GM21576 (cell line): ENCODE results near the gene FIZ1.
"Not testable (repeated sequence)": the region's sequence is repeated elsewhere in the genome, so short reads cannot be mapped to it uniquely, and the experiment has no call there.

Experiments
- ATAC-seq: cut with Tn5 transposase; IDR thresholded peaks from one replicate; pipeline ENCODE4 v1.9.1; 2021; ENCODE audit warnings: mild to moderate bottlenecking, moderate library complexity; ENCODE audit not compliant: unreplicated experiment

FIZ1 gene

DNA sequence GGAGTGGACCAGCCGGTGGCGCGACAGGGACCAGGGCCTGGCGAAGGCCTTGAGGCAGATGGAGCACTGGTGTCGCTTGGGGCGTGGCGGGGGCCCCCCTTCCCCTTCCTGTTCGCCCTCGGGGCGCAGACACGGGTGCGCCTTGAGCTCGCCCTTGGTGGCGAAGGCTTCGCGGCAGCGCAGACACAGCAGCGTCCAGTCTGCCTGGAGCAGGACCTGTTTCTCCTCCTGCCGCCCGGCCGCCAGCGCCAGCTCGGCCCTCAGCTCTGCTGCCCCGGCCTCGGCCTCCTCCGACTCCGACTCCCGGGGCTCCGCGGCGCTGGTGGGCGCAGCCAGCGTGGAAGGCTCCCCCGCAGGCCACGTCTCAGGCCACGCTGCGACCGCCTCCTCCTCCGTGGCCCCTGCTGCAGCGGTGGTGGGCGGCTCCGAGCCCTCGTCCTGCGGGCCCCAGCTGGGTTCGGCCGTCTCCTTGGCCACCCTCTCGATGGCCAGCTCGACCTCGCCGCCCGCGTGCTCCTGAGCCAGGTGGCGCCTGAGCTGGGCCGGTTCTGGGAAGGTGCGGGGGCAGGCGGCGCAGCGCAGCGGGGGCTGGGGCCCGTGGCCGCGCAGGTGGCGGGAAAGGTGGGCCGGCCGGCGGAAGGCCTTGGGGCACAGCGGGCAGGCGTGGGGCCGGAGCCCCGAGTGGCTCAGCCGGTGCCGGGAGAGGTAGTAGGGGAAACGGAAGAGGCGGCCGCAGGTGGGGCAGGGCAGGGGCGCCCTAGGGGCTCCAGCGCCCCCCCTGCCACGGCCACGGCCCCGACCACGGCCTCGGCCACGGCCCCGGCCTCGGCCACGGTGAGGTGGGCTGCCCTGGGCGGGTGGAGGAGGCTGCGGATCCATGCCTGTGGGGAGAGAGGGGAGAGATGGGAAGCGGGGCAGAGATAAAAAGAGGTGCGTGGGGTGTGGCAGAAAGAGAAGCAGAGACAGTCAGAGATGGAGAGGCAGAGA lies 20.3 kb downstream of the FIZ1 start:
- no peak for ATAC-seq

DNA sequence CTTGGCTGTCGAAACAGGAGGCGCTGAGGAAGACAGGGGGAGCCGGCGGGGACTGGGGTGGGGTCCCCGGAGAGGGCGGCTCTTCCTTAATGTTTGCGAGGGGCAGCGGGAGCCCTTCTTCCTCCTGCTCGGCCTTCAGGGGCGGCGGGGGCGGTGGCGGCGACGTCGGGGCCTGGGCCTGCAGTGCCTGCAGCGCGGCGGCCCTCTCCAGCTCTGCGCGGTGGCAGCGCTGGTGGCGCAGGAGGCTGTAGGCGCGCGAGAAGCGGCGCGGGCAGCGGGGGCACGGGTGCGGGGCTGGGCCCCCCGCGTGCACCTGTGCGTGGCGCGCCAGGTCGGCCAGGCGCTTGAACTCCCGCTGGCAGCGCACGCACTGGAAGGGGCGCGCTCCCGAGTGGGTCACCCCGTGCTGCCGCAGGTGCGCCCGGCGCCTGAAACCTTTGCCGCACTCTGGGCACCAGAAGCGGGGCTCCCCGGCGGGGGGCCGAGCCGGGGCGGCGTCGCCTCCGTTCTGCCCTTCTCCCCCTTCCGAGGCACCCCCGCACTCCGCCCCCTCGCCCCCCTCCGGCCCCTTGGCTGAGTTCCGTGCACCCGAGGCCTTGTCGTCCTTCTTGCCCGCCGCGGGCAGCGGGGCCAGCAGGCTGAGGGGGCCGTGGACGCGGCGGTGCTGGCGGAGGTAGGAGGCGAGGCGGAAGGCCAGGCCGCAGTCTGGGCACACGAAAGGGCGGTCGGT lies 21.1 kb downstream of the FIZ1 start:
- ATAC-seq = no peak

DNA sequence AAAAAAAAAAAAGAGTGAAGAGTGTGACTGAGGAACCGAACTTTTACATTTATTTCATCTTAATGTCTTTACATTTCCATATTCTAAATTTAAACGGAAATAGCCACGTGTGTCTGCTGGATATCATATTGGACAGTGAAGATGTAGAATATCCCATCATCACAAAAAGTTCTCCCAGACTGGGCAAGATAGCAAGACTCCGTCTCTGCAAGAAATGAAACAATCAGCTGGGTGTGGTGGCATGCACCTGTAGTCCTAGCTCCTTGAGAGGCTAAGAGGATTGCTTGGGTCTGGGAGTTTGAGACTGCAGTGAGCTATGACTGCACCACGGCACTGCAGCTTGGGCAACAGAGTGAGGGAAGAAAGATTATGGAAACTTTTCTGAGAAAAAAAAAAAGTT lies 22.6 kb downstream of the FIZ1 start:
- no peak for ATAC-seq

DNA sequence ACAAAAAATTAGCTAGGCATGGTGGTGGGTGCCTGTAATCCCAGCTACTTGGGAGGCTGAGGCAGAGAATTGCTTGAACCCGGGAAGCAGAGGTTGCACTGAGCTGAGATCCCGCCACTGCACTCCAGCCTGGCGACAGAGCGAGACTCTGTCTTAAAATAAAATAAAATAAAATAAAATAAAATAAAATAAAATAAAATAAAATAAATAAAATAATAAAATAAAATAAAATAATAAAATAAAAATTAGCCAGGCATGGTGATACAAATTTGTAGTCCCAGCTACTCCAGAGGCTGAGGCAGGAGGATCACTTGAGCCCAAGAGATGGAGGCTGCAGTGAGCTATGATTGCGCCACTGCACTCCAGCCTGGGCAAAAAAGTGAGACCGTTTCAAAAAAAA lies 25.4 kb downstream of the FIZ1 start:
- not testable (repeated sequence) for ATAC-seq

DNA sequence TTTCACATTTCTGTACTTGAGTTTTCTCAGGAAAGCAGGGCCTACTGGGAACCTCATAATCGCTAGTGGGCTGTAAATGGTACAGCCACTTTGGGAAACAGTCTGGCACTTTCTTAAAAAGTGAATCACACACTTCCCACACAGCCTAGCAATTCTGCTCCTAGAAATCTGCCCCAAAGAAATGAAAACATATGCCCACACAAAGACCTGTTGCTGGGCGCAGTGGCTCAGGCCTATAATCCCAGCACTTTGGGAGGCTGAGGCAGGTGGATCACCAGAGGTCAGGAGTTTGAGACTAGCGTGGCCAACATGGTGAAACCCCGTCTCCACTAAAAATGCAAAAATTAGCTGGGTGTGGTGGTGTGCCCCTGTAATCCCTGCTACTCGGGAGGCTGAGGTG lies 29.8 kb downstream of the FIZ1 start:
- ATAC-seq = not testable (repeated sequence)

DNA sequence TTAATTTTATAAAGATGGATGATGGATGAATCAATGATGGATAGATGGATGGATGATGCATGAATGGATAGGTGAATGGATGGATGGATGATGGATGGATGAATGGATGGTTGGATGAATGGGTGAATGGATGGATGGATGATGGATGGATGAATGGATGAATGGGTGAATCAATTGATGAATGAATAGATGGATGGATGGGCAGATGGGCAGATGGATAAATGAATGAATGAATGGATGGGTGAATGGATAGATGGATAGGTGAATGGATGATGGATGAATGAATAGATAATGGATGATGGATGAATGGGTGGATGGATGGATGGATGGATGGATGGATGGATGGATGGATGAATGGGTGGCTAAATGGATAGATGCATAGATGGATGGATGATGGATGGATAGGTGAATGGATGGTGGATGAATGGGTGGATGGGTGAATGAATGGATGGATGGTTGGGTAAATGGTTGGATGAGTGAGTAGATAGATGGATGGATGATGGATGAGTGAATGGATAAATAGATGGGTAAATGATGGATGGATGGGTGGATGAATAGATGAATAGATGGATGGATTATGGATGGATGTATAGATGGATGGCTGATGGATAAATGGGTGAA lies 31.5 kb downstream of the FIZ1 start:
- no peak for ATAC-seq

DNA sequence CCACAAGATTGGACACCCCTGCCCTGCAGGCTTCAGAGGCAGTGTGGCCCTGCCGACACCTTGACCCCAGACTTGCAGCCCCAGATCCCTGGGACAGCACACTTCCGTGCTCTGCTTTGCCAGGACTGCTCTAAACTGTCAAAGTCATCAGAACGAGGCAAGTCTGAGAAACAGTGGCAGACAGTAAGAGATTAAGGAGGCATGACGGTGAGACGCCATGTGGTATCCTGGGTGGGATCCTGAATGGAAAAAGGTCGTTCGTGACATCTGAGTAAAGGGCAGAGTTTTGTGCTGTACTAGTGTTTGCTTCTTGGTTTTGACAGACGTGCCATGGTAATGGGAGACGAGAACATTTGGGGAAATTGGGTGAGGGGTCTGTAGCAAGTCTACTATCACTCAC lies 32.5 kb downstream of the FIZ1 start:
- ATAC-seq = no peak

DNA sequence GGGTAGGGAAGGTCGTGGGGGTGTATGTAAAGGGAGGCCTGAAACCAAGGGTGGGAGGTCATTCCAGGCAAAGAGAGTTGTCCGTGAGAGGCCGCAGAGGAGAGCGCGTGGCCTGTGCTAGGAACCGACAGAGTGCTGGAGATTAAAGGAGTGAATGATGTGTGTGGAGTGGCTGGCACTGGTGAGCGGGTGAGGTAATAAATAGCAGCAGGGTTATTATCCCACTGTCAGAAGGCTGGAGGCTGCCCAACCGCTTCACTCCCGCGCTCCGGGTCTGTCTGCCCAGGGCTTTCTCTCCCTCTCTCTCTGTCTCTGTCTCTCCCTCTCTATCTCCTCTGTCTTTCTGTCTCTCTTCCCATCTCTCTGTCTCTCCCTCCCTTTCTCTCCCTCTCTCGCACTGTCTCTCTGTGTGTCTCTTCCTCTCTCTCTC lies 36.0 kb downstream of the FIZ1 start:
- no peak for ATAC-seq

DNA sequence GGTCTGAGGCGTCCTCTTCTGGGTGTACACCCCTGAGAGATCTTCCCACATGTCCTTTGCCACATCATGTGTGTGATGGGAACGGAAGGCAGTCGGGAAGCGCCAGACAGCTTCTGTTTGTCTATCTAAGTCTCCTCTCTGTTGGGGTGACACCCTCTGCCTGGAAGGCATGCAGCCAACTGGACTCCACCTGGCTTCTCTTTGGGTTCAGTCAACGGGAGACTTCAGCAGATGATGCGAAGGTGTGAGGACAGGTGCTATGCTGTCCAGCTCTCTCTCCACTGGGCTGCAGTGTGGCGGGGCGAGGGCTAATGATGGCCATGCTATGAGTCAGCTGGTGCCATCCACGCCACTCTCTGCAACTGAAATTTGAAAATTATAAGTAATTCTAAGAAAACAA lies 39.6 kb downstream of the FIZ1 start:
- ATAC-seq = no peak

DNA sequence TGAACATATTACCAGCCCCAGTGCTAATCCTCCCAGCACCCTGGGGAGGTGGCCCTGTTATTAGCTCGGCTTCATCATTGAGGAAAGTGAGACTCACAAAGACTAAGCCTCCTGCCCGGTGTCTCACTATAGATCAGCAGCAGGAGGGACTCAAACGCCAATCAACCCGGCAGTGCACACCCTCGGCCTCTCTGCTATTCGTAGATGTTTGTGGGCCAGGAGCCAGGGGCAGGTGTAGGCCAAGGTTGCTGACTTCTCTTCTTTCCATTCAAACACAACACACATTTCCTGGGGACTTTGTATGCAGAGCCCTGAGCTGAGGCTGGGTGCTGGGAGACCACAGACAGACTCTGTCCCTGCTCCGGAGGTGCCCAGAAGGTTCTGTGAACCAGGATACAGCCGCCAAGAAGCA lies 44.6 kb downstream of the FIZ1 start:
- ATAC-seq = no peak

DNA sequence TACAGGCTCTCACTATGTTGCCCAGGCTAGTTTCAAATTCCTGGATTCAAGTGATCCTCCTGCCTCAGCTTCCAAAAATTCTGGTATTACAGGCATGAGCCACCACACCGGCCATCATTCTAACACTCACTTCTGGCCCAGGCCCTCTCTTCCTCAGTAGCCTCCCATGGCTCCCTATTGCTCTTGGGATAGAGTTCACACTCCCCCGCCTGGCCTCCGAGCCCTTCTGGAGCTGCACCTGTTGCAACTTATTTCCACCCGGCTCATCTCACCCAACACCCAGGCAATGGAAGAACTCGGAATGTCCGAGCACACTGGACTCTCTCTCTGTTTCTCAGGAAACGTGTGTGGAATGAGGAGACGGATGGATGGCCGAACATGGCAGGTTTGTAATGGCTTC lies 45.0 kb downstream of the FIZ1 start:
- ATAC-seq = no peak

DNA sequence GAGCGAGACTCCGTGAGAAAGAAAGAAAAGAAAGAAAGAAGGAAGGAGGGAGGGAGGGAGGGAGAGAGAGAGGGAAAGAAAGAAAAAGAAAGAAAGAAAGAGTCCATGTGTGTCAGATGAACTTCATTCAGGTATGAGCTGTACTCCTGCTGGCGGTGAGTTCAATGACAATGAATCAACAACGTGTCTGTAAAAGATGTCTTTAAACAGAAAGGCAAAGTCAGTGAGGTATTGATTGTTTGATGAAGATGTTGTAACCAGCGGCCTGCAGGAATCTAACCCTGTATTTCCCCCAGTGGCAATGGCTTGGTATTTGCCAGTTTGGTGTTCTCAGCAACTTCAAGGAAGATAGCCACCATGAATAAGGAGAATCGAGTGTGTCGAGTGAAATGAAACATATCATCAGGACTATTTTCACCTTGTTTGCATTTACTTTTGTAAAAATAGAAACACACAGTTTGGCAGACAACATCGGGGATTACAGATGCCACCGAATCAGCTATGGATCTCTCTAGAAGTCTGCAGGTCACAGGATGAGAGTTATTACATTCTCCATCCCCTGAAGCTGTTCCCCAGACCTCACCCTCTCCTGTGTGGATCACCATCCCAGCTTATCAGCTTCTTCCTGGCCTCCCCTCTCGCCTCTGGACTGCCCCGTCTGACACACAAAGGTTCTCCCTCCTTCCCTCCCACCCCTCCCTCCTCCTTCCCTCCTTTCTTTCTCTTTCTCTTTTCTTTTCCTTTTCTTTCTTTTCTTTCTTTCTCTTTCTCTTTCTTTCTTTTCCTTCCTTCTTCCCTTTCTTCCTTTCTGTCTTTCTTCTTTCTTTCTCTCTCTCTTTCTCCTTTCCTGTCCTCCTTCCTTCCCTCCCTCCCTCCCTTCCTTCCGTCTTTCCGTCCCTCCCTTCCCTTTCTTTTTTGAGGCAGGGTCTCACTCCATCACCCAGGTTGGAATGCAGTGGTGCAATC lies 45.8 kb downstream of the FIZ1 start:
- ATAC-seq = no peak

DNA sequence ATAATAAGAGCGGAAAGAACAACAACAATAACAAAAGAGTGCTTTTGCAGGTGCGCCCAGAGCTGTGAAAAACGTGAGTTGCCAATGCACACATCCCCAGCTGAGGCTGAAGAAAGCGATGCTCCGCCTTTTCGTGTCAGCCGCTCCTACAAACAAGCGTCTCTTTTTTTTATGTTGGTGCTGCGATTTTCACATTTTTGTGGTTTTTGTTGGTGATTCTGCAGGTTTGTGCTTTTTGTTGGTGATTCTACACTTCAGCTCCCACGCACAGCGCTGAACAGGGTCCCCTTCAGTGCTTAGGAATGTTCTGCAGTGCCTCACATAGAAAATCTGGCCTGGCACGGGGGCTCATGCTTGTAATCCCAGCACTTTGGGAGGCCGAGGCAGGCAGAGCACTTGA lies 46.7 kb downstream of the FIZ1 start:
- no peak for ATAC-seq

DNA sequence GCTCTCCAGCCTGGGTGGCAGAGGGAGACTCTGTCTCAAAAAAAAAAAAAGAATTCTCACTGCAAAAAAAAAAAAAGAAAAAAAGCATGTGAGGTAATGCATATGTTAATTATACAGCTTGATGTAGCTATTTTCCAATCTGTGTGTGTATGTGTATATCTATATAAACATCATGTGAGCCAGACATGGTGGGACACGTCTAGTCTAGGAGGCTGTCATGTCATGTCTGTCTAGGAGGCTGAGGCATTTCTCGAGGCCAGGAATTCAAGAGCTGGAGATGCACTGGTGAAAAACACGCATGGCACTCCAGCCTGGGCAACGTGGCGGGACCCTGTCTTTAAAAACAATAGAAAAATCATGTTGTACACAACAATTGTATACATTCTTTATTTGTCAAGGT lies 47.1 kb downstream of the FIZ1 start:
- ATAC-seq = no peak

DNA sequence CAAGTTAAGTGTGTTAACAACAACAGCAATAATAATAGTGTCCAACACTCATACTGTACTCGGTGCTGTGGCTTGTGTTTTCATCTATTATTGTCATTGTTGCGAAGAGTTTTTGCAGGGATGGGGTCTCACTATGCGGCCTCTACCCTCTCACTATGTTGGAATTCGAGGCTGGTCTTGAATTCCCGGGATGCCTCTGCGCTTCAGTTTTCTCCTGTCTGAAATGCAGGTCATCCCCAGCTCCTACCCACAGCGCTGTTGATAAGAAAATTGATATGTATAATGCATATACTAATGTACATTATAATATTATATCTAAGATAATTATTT lies 49.0 kb downstream of the FIZ1 start:
- ATAC-seq = no peak

DNA sequence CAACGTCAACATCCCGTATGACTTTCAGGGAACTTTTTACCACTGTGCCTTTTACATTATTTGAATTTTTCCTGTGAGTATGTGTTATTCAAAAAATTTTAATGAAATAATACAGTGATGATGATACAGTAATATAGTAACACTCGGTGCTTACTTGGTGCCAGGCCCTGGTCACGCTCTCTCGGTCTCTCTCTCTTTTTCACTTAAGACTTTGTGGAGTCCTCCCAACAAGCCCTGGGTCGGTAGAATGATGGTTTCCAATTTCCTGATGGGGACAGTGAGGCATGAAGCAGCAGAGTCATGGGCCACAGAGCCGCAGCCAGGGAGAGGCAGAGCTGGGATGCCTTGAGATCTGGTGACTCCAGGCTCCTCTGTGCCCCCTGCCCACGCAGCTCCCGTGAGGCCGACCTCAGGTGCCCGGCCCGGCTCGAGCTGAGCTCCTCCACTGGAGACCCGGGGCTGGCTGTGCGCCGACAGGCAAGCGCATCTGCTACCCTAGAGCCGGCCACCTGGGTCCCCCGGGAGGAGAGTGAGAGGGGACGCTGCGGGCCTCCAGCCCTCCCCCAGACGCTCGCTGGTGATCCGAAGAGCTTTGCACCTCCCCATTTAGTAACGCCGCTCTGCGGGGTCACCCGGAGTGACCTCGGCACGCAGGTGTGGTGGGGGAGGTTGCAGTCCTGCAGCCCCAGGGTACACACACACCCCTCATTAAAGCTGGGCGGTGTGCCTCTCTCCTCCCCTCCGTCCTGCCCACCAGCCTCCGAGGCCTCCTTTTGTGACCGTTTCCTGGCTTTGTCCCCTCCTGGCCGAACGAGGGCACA lies 49.6 kb downstream of the FIZ1 start:
- ATAC-seq = no peak

DNA sequence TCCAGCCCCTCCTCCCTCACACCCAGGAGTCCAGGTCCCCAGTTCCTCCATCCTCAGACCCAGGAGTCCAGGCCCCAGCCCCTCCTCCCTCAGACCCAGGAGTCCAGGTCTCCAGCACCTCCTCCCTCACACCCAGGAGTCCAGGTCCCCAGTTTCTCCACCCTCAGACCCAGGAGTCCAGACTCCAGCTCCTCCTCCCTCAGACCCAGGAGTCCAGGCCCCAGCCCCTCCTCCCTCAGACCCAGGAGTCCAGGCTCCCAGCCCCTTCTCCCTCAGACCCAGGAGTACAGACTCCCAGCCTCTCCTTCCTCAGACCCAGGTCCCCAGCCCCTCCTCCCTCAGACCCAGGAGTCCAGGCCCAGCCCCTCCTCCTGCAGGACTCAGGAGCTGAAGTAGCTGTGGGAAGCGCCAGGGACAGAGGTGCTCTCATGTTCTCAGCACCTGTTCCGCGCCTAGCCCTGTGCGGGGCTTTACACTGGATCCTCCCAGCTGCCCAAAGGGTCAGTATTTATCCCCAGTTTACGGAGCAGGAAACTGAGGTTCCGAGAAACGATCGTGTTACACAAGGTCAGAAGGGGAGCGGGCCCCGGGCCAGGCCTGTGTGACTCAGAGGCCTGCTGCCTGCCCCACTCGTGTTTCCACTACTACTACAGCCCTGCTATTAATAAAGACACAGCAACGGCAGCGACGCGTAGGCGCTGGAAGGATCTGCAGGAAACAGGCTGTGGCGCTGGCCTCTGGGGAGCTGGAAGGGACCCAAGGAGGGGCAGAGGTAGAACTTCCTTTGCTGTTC lies 52.3 kb downstream of the FIZ1 start:
- no peak for ATAC-seq

DNA sequence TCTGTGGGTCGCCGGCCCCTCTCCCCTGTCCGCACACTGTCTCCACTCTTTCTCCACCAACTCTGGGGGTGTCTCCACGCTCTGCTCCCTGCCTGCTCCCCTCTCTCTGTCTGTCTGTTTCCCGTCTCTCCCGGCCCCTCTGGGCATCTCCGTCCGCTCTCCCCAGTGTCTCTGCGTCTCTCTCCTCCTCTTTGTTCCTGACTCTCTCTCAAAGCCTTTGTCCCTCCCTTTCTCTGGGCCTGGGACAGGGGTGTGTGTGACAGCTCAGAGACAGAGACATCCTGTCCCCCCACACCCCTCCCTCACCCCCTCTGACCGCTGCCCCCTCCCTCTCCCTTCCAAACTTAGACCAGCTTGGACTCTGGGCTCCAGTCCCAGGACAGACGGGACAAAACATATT lies 53.3 kb downstream of the FIZ1 start:
- no peak for ATAC-seq

DNA sequence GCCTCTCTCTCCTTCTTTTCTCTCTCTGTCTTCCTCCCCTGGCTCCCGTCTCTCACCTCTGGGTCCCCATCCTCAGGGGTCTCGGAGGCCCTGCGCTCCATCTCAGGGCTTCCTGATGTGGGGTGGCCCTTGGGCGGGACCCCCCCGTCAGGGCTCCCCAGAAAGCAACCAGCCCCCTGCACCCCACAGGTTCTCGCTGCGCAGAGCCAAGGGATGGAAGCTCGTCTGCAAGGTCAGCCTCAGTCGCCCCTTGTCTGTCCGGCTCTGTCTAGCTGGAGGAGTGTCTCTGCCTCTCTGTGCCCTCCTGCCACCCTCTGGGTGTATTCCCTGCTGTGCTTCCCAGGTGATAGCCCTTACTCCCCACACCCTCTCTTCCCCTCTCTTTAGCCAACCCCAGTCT lies 53.9 kb downstream of the FIZ1 start, which contains the start of gene SBK3:
Gene SBK3 (minus strand): TSS at position 101 of the 400 bp plus-strand sequence. CDS start 0 bp downstream, at position 101.
- ATAC-seq = no peak
